GM13977 (cell line): Measurements from ENCODE around the gene KRT82.

Source experiments
- DNase-seq: peaks from one replicate; pipeline ENCODE4 v3.0.0; 2012; ENCODE audit warnings: low spot score
- CTCF ChIP-seq: IDR thresholded peaks from 2 replicates; pipeline ENCODE4 v1.5.1; 2012; ENCODE audit warnings: mild to moderate bottlenecking, control low read depth; ENCODE audit not compliant: insufficient read depth; ENCODE audit errors: extremely low read depth, missing control alignments
- in situ Hi-C: fragments of 300-500 bp; cut with MboI; formaldehyde crosslinking; loops from one replicate; pipeline ENCODE4 v1.12.0; 2022; ENCODE audit warnings: low sequenced_read_pairs, low pct_unique_long_range_greater_than_20kb, mixed read lengths, inconsistent platforms; ENCODE audit not compliant: unreplicated experiment

KRT82 gene

GRCh38 chr12:52401926-52402325 is 4.2 kb downstream of the KRT82 start:
- in situ Hi-C loops: no loop called here
- no peak for DNase-seq
- no peak for TF ChIP-seq CTCF

- DNase-seq: no peak
- in situ Hi-C loops: no loop called here
- TF ChIP-seq CTCF: no peak
Measured at GRCh38 chr12:52401526-52401925, 4.6 kb downstream of the KRT82 start.

GRCh38 chr12:52400906-52401305 is 5.2 kb downstream of the KRT82 start:
- no peak for TF ChIP-seq CTCF
- in situ Hi-C loops: no loop called here
- no peak for DNase-seq

- DNase-seq: no peak
- in situ Hi-C loops: loop anchor here (25.0 kb wide), 1 partner anchor 588 kb away; no protein-coding TSS in a partner anchor
- TF ChIP-seq CTCF: no peak
Measured at GRCh38 chr12:52399756-52400155, 6.4 kb downstream of the KRT82 start.

GRCh38 chr12:52398176-52398575 is 8.0 kb downstream of the KRT82 start:
- in situ Hi-C loops: loop anchor here (25.0 kb wide), 1 partner anchor 589 kb away; no protein-coding TSS in a partner anchor
- DNase-seq: no peak
- TF ChIP-seq CTCF: no peak

- TF ChIP-seq CTCF: no peak
- no peak for DNase-seq
- in situ Hi-C loops: loop anchor here (25.0 kb wide), 1 partner anchor 591 kb away; no protein-coding TSS in a partner anchor
Measured at GRCh38 chr12:52396656-52397055, 9.5 kb downstream of the KRT82 start.
